Neural crest cell (in vitro differentiated cells): ENCODE data around the gene KRT34. TPM values are rescaled to one million over a fixed set of nuclear protein-coding genes. Genes with fewer than 3 reads are reported as not detected.

Source experiments
- DNase-seq: peaks from one replicate; pipeline ENCODE4 v3.0.0; 2021; ENCODE audit warnings: low read depth, mixed read lengths, low spot score
- H3K27ac Mint-ChIP-seq: one replicate; pipeline ENCODE4 v1.8.0; 2021; ENCODE audit warnings: mild to moderate bottlenecking, mixed read lengths; ENCODE audit not compliant: unreplicated experiment
- H3K27me3 Mint-ChIP-seq: 2 replicates; pipeline ENCODE4 v1.8.0; 2021; ENCODE audit warnings: low read depth, mild to moderate bottlenecking, mixed read lengths
- H3K36me3 Mint-ChIP-seq: 2 replicates; pipeline ENCODE4 v1.8.0; 2021; ENCODE audit warnings: low read depth, mild to moderate bottlenecking, mixed read lengths
- H3K4me1 Mint-ChIP-seq: 2 replicates; pipeline ENCODE4 v1.8.0; 2021; ENCODE audit warnings: mixed read lengths
- H3K4me3 Mint-ChIP-seq: one replicate; pipeline ENCODE4 v1.8.0; 2021; ENCODE audit warnings: mild to moderate bottlenecking, mixed read lengths
- H3K9me3 Mint-ChIP-seq: 2 replicates; pipeline ENCODE4 v1.8.0; 2021; ENCODE audit warnings: mixed read lengths
- CTCF ChIP-seq: fragments of 200-600 bp; sonication (generic); conservative IDR thresholded peaks from 2 replicates; pipeline ENCODE4 v1.5.0; 2021; ENCODE audit warnings: antibody characterized with exemption, mild to moderate bottlenecking
- total RNA-seq: library from RNA; stranded (reverse); gene quantifications from 2 replicates; pipeline ENCODE4 v1.2.1, GENCODE V29; 2021

The KRT34 gene
- total RNA-seq, 1 donor from 2014 or later, result not detected

- H3K4me3 Mint-ChIP-seq, result no peak overlapping the region
- H3K4me1 Mint-ChIP-seq, result peaks cover 46% of the 10 kb centered on the region
- no peak overlapping the region for H3K27ac Mint-ChIP-seq
- peaks cover 2% of the 10 kb centered on the region for H3K9me3 Mint-ChIP-seq
- H3K27me3 Mint-ChIP-seq, result no peaks in the 10 kb centered on the region
- TF ChIP-seq CTCF, result no peak
- DNase-seq, result no peak
- H3K36me3 Mint-ChIP-seq, result no peaks in the 10 kb centered on the region
Observed at GRCh38 chr17:41413353-41413957, 31.3 kb upstream of the KRT34 start.

GRCh38 chr17:41411072-41411840 lies 29.1 kb upstream of the KRT34 start:
- H3K36me3 Mint-ChIP-seq, result no peaks in the 10 kb centered on the region
- no peak for TF ChIP-seq CTCF
- H3K4me1 Mint-ChIP-seq, result peaks cover 38% of the 10 kb centered on the region
- no peak overlapping the region for H3K4me3 Mint-ChIP-seq
- no peak overlapping the region for H3K27ac Mint-ChIP-seq
- H3K9me3 Mint-ChIP-seq, result peaks cover 2% of the 10 kb centered on the region
- H3K27me3 Mint-ChIP-seq, result no peaks in the 10 kb centered on the region
- no peak for DNase-seq

GRCh38 chr17:41407226-41407625 lies 25.1 kb upstream of the KRT34 start:
- DNase-seq, result no peak
- H3K4me3 Mint-ChIP-seq, result no peak overlapping the region
- no peaks in the 10 kb centered on the region for H3K36me3 Mint-ChIP-seq
- no peaks in the 10 kb centered on the region for H3K27me3 Mint-ChIP-seq
- no peak overlapping the region for H3K27ac Mint-ChIP-seq
- H3K4me1 Mint-ChIP-seq, result peaks cover 46% of the 10 kb centered on the region
- H3K9me3 Mint-ChIP-seq, result no peaks in the 10 kb centered on the region
- no peak for TF ChIP-seq CTCF

- H3K36me3 Mint-ChIP-seq, result no peaks in the 10 kb centered on the region
- no peak for DNase-seq
- H3K9me3 Mint-ChIP-seq, result no peaks in the 10 kb centered on the region
- H3K27me3 Mint-ChIP-seq, result no peaks in the 10 kb centered on the region
- no peak overlapping the region for H3K4me3 Mint-ChIP-seq
- no peak for TF ChIP-seq CTCF
- H3K27ac Mint-ChIP-seq, result peak overlapping the region; percentile 36
- peaks cover 43% of the 10 kb centered on the region for H3K4me1 Mint-ChIP-seq
Observed at GRCh38 chr17:41406205-41406604, 24.1 kb upstream of the KRT34 start.

- Mint-ChIP-seq H3K4me3 (peak overlapping the region; percentile 17), H3K27ac (peak overlapping the region; percentile 41), H3K9me3 (no peaks in the 10 kb centered on the region), H3K27me3 (no peaks in the 10 kb centered on the region), H3K4me1 (peaks cover 45% of the 10 kb centered on the region), H3K36me3 (no peaks in the 10 kb centered on the region)
- no peak for TF ChIP-seq CTCF
- no peak for DNase-seq
Observed at GRCh38 chr17:41404024-41404671, 22.0 kb upstream of the KRT34 start.
